IgD-negative memory B cell (primary cell): Measurements from ENCODE around the gene TBX2. TPM values are rescaled to one million over a fixed set of nuclear protein-coding genes. Genes with fewer than 3 reads are reported as not detected.

ENCODE experiments used
- H3K27ac Mint-ChIP-seq, 3 donors: one replicate each; pipeline ENCODE4 v1.8.0; 2020 to 2022; ENCODE audit warnings: mild to moderate bottlenecking in 3 of 3, mixed read lengths in 3 of 3, moderate library complexity in 1 of 3
- H3K27me3 Mint-ChIP-seq: one replicate; pipeline ENCODE4 v1.8.0; 2021; ENCODE audit warnings: mixed read lengths
- H3K36me3 Mint-ChIP-seq: one replicate; pipeline ENCODE4 v1.8.0; 2020; ENCODE audit warnings: mild to moderate bottlenecking, mixed read lengths
- H3K4me1 Mint-ChIP-seq, 3 donors: one replicate each; pipeline ENCODE4 v1.8.0; 2020 to 2022; ENCODE audit warnings: mixed read lengths in 3 of 3, mild to moderate bottlenecking in 1 of 3
- H3K4me3 Mint-ChIP-seq, 4 donors: one replicate each; pipeline ENCODE4 v1.8.0; 2020 to 2022; ENCODE audit warnings: mild to moderate bottlenecking in 4 of 4, mixed read lengths in 4 of 4, moderate library complexity in 3 of 4
- H3K9me3 Mint-ChIP-seq, 3 donors: one replicate each; pipeline ENCODE4 v1.8.0; 2020 to 2021; ENCODE audit warnings: mixed read lengths in 3 of 3, mild to moderate bottlenecking in 1 of 3
- polyA plus RNA-seq: library from polyadenylated mRNA; unstranded; fragments of 300-500 nt; fragmentation: Illumina TruSeq; gene quantifications from one replicate; pipeline ENCODE4 v1.2.3, GENCODE V29; 2021

The TBX2 gene
- polyA plus RNA-seq, 1 donor from 2014 or later, result not detected

GRCh38 chr17:61416211-61416539, 16.5 kb downstream of the TBX2 start:
- H3K27ac Mint-ChIP-seq, result peak overlapping the region in 1 of 3 donors; percentile 41
- H3K36me3 Mint-ChIP-seq, result no peaks in the 10 kb centered on the region
- H3K4me1 Mint-ChIP-seq, result peaks cover 0 to 2% (median 2%) of the 10 kb centered on the region in 3 donors
- peaks cover 11% of the 10 kb centered on the region for H3K27me3 Mint-ChIP-seq
- H3K9me3 Mint-ChIP-seq, result no peaks in the 10 kb centered on the region
- H3K4me3 Mint-ChIP-seq, result peak overlapping the region in 1 of 4 donors; percentile 2

- H3K27ac Mint-ChIP-seq, result no peak overlapping the region
- H3K27me3 Mint-ChIP-seq, result peaks cover 14% of the 10 kb centered on the region
- no peaks in the 10 kb centered on the region for H3K9me3 Mint-ChIP-seq
- peak overlapping the region in 1 of 4 donors; percentile 52 for H3K4me3 Mint-ChIP-seq
- H3K4me1 Mint-ChIP-seq, result peaks cover 0 to 2% (median 2%) of the 10 kb centered on the region in 3 donors
- no peaks in the 10 kb centered on the region for H3K36me3 Mint-ChIP-seq
These were observed 17.1 kb downstream of the TBX2 start for GRCh38 chr17:61416540-61417363.

GRCh38 chr17:61418449-61418848, 18.8 kb downstream of the TBX2 start:
- H3K4me1 Mint-ChIP-seq, result peaks cover 0 to 2% (median 0%) of the 10 kb centered on the region in 3 donors
- no peak overlapping the region for H3K4me3 Mint-ChIP-seq
- no peak overlapping the region for H3K27ac Mint-ChIP-seq
- H3K27me3 Mint-ChIP-seq, result peaks cover 19% of the 10 kb centered on the region
- no peaks in the 10 kb centered on the region for H3K36me3 Mint-ChIP-seq
- no peaks in the 10 kb centered on the region for H3K9me3 Mint-ChIP-seq

- H3K27me3 Mint-ChIP-seq, result peaks cover 21% of the 10 kb centered on the region
- H3K27ac Mint-ChIP-seq, result peak overlapping the region in 1 of 3 donors; percentile 91
- H3K36me3 Mint-ChIP-seq, result no peaks in the 10 kb centered on the region
- H3K4me3 Mint-ChIP-seq, result no peak overlapping the region
- peaks cover 0 to 2% (median 0%) of the 10 kb centered on the region in 3 donors for H3K4me1 Mint-ChIP-seq
- H3K9me3 Mint-ChIP-seq, result no peaks in the 10 kb centered on the region
These were observed 19.9 kb downstream of the TBX2 start for GRCh38 chr17:61419496-61420046.

- Mint-ChIP-seq H3K27ac (peak overlapping the region in 1 of 3 donors; percentile 91), H3K27me3 (peaks cover 25% of the 10 kb centered on the region), H3K4me3 (peak overlapping the region in 1 of 4 donors; percentile 8), H3K36me3 (no peaks in the 10 kb centered on the region), H3K9me3 (no peaks in the 10 kb centered on the region), H3K4me1 (peaks cover 0 to 2% (median 0%) of the 10 kb centered on the region in 3 donors)
These were observed 20.4 kb downstream of the TBX2 start for GRCh38 chr17:61420052-61420451.

- H3K27me3 Mint-ChIP-seq, result peaks cover 25% of the 10 kb centered on the region
- H3K36me3 Mint-ChIP-seq, result no peaks in the 10 kb centered on the region
These were observed 21.2 kb downstream of the TBX2 start for GRCh38 chr17:61420745-61421398.

GRCh38 chr17:61421460-61421859, 21.8 kb downstream of the TBX2 start:
- Mint-ChIP-seq H3K4me3 (no peak overlapping the region), H3K27ac (no peak overlapping the region), H3K27me3 (peaks cover 25% of the 10 kb centered on the region), H3K4me1 (peaks cover 0 to 2% (median 0%) of the 10 kb centered on the region in 3 donors), H3K9me3 (no peaks in the 10 kb centered on the region), H3K36me3 (no peaks in the 10 kb centered on the region)

More at GRCh38 chr17:61420745-61421398, 21.2 kb downstream of the TBX2 start:
- Mint-ChIP-seq H3K9me3 (no peaks in the 10 kb centered on the region), H3K4me1 (peaks cover 0 to 2% (median 0%) of the 10 kb centered on the region in 3 donors), H3K27ac (peak overlapping the region in 1 of 3 donors; percentile 27), H3K4me3 (no peak overlapping the region)

- Mint-ChIP-seq H3K4me1 (peaks cover 0 to 2% (median 0%) of the 10 kb centered on the region in 3 donors), H3K27ac (no peak overlapping the region), H3K36me3 (no peaks in the 10 kb centered on the region), H3K27me3 (peaks cover 22% of the 10 kb centered on the region), H3K9me3 (no peaks in the 10 kb centered on the region), H3K4me3 (no peak overlapping the region)
These were observed 22.6 kb downstream of the TBX2 start for GRCh38 chr17:61422116-61422799.

GRCh38 chr17:61422869-61423268, 23.2 kb downstream of the TBX2 start:
- Mint-ChIP-seq H3K4me1 (peaks cover 0 to 2% (median 0%) of the 10 kb centered on the region in 3 donors), H3K4me3 (no peak overlapping the region), H3K36me3 (no peaks in the 10 kb centered on the region), H3K27me3 (peaks cover 22% of the 10 kb centered on the region), H3K27ac (no peak overlapping the region), H3K9me3 (no peaks in the 10 kb centered on the region)

GRCh38 chr17:61423967-61424649, 24.5 kb downstream of the TBX2 start:
- Mint-ChIP-seq H3K36me3 (no peaks in the 10 kb centered on the region), H3K4me1 (no peaks in the 10 kb centered on the region), H3K27ac (no peak overlapping the region), H3K9me3 (peaks cover 0 to 1% (median 0%) of the 10 kb centered on the region in 3 donors), H3K4me3 (no peak overlapping the region), H3K27me3 (peaks cover 18% of the 10 kb centered on the region)

GRCh38 chr17:61425682-61426481, 26.2 kb downstream of the TBX2 start:
- no peak overlapping the region for H3K27ac Mint-ChIP-seq
- no peaks in the 10 kb centered on the region for H3K36me3 Mint-ChIP-seq
- H3K4me1 Mint-ChIP-seq, result no peaks in the 10 kb centered on the region
- no peak overlapping the region for H3K4me3 Mint-ChIP-seq
- peaks cover 0 to 1% (median 0%) of the 10 kb centered on the region in 3 donors for H3K9me3 Mint-ChIP-seq
- H3K27me3 Mint-ChIP-seq, result peaks cover 14% of the 10 kb centered on the region

- no peaks in the 10 kb centered on the region for H3K36me3 Mint-ChIP-seq
- H3K27ac Mint-ChIP-seq, result no peak overlapping the region
- peaks cover 15% of the 10 kb centered on the region for H3K27me3 Mint-ChIP-seq
- no peak overlapping the region for H3K4me3 Mint-ChIP-seq
- H3K9me3 Mint-ChIP-seq, result peaks cover 0 to 1% (median 0%) of the 10 kb centered on the region in 3 donors
- H3K4me1 Mint-ChIP-seq, result no peaks in the 10 kb centered on the region
These were observed 27.1 kb downstream of the TBX2 start for GRCh38 chr17:61426482-61427304.

GRCh38 chr17:61427567-61427966, 27.9 kb downstream of the TBX2 start:
- Mint-ChIP-seq H3K36me3 (no peaks in the 10 kb centered on the region), H3K9me3 (peaks cover 0 to 1% (median 0%) of the 10 kb centered on the region in 3 donors), H3K27ac (no peak overlapping the region), H3K27me3 (peaks cover 10% of the 10 kb centered on the region), H3K4me1 (no peaks in the 10 kb centered on the region), H3K4me3 (no peak overlapping the region)
